Calu3 (cell line): ENCODE data around the gene KMT5C. TPM values are rescaled to one million over a fixed set of nuclear protein-coding genes. Genes with fewer than 3 reads are reported as not detected.

Source experiments
- Bru-seq: library from RNA; stranded (reverse); fragments of 400-500 nt; gene quantifications from one replicate; lab custom pipeline; 2021; lab: Mats Ljungman, UMichigan
- BruChase-seq, 2 experiments: library from RNA; stranded (reverse); fragments of 400-500 nt; gene quantifications; one replicate each; lab custom pipeline; 2021; lab: Mats Ljungman, UMichigan
- BruUV-seq: library from RNA; stranded (reverse); fragments of 400-500 nt; replicated peaks from 2 replicates; lab custom pipeline; 2021; lab: Mats Ljungman, UMichigan
- CTCF ChIA-PET: fragments of 300-600 bp; sonication (Branson Sonifier 250); formaldehyde crosslinking; loops from one replicate; lab custom pipeline; 2022; ENCODE audit warnings: antibody characterized with exemption; lab: Charles Lee
- DNase-seq: peaks from one replicate; pipeline ENCODE4 v3.0.0; 2022
- H3K27ac Mint-ChIP-seq: one replicate; pipeline ENCODE4 v1.8.0; 2022; ENCODE audit warnings: mixed read lengths; ENCODE audit not compliant: unreplicated experiment
- H3K27me3 Mint-ChIP-seq: one replicate; pipeline ENCODE4 v1.8.0; 2022; ENCODE audit warnings: mixed read lengths; ENCODE audit not compliant: unreplicated experiment
- H3K36me3 Mint-ChIP-seq: one replicate; pipeline ENCODE4 v1.8.0; 2022; ENCODE audit warnings: mild to moderate bottlenecking, moderate library complexity, mixed read lengths; ENCODE audit not compliant: insufficient read depth, unreplicated experiment
- H3K4me1 Mint-ChIP-seq: one replicate; pipeline ENCODE4 v1.8.0; 2022; ENCODE audit warnings: mild to moderate bottlenecking, low read depth, mixed read lengths; ENCODE audit not compliant: unreplicated experiment
- H3K4me3 Mint-ChIP-seq: one replicate; pipeline ENCODE4 v1.8.0; 2022; ENCODE audit warnings: mild to moderate bottlenecking, low read depth, moderate library complexity, mixed read lengths; ENCODE audit not compliant: unreplicated experiment
- H3K9me3 Mint-ChIP-seq: one replicate; pipeline ENCODE4 v1.8.0; 2022; ENCODE audit warnings: low read depth, mixed read lengths; ENCODE audit not compliant: unreplicated experiment
- CTCF ChIP-seq: fragments of 200-600 bp; IDR thresholded peaks from one replicate; pipeline ENCODE4 v1.8.0; 2022; ENCODE audit warnings: antibody characterized with exemption; ENCODE audit not compliant: unreplicated experiment
- intact Hi-C: fragments of 100-400 bp; cut with micrococcal nuclease; formaldehyde crosslinking; loops from one replicate; pipeline ENCODE4 v1.10.0; 2022; ENCODE audit not compliant: unreplicated experiment
- long read RNA-seq: library from polyadenylated mRNA; stranded (forward); transcript quantifications from one replicate; pipeline ENCODE4 v2.0.0, GENCODE V29; 2022
- total RNA-seq: library from RNA; stranded (reverse); gene quantifications from 2 replicates; pipeline ENCODE4 v1.2.3, GENCODE V29; 2022

The KMT5C gene
- total RNA-seq (16.1 and 23.5 TPM in 2 replicates), Bru-seq, nascent RNA (percentile 47 among the genes with signal in this experiment), BruChase-seq, experiment 1, labeled RNA remaining after a 6-hour chase (percentile 47 among the genes with signal in this experiment), BruChase-seq, experiment 2, labeled RNA remaining after a 2-hour chase (percentile 58 among the genes with signal in this experiment)
- long read RNA-seq, partial matches to known transcripts: 0 of 10 reads
- long read RNA-seq, other reads (novel, unspliced or antisense): 4 of 10 reads

GRCh38 chr19:55339105-55339888 is at the start of gene KMT5C:
TSS of gene KMT5C (plus strand) at chr19:55339876. CDS start at chr19:55341937, 2,061 bp downstream.
- DNase-seq: peak; percentile 100
- H3K27ac Mint-ChIP-seq: peak within 1 kb of the TSS; percentile 97
- no peaks in the 10 kb centered on the region for H3K27me3 Mint-ChIP-seq
- CTCF ChIA-PET: interaction anchor here (0.6 to 2.1 kb wide), 17 partner anchors 10 to 199 kb away, joined by 3 to 35 read pairs (median 4); partner anchors contain the start of genes DNAAF3, HSPBP1, PPP6R1 and TMEM238
- no peak for TF ChIP-seq CTCF
- no TSS peak for BruUV-seq
- H3K9me3 Mint-ChIP-seq: no peaks in the 10 kb centered on the region
- peak within 1 kb of the TSS; percentile 91 for H3K4me3 Mint-ChIP-seq
- intact Hi-C loops: loop anchor here (5.0 kb wide), 1 partner anchor 43 kb away; the partner anchor contains the start of gene TMEM238
- H3K36me3 Mint-ChIP-seq: peaks cover 52% of the 10 kb centered on the region
- H3K4me1 Mint-ChIP-seq: peaks cover 20% of the 10 kb centered on the region

DNA sequence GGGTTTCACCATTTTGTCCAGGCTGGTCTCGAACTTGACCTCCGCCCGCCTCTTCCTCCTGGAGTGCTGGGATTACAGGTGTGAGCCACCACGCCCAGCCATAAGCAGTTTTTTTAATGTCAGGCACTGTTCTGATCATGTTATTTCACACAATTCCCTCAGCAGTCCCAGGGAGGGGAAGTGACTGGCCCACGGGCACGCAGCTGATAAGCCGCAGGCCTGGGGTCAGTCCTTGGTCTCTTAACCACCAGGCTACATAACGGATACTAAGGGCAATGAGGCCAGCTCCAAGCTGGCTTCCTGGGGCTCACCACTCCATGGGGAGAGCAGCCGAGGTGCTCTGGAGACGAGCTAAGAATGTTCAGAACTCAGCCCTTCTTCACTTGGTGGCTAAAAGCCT is 42.4 kb upstream of the KMT5C start:
- no peak for DNase-seq
- CTCF ChIA-PET: interaction anchor here (0.5 kb wide), 1 partner anchor 163 kb away, joined by 4 read pairs; no protein-coding TSS in a partner anchor
- H3K9me3 Mint-ChIP-seq: no peaks in the 10 kb centered on the region
- no peak overlapping the region for H3K27ac Mint-ChIP-seq
- H3K4me3 Mint-ChIP-seq: no peak overlapping the region
- no peak for TF ChIP-seq CTCF
- peaks cover 11% of the 10 kb centered on the region for H3K36me3 Mint-ChIP-seq
- intact Hi-C loops: loop anchor here (10.0 kb wide), 1 partner anchor 208 kb away; no protein-coding TSS in a partner anchor
- no TSS peak for BruUV-seq
- peaks cover 33% of the 10 kb centered on the region for H3K27me3 Mint-ChIP-seq
- H3K4me1 Mint-ChIP-seq: peaks cover 10% of the 10 kb centered on the region

GRCh38 chr19:55299991-55300390 is 39.7 kb upstream of the KMT5C start:
- H3K36me3 Mint-ChIP-seq: peaks cover 11% of the 10 kb centered on the region
- no peak for DNase-seq
- H3K4me1 Mint-ChIP-seq: peaks cover 10% of the 10 kb centered on the region
- no peaks in the 10 kb centered on the region for H3K9me3 Mint-ChIP-seq
- H3K4me3 Mint-ChIP-seq: no peak overlapping the region
- CTCF ChIA-PET: no interaction called here
- H3K27ac Mint-ChIP-seq: no peak overlapping the region
- intact Hi-C loops: loop anchor here (5.0 to 10.0 kb wide), 2 partner anchors 82 to 205 kb away; partner anchors contain the start of gene TMEM238
- BruUV-seq: no TSS peak
- TF ChIP-seq CTCF: no peak
- H3K27me3 Mint-ChIP-seq: peaks cover 33% of the 10 kb centered on the region

GRCh38 chr19:55300886-55301458 is 38.7 kb upstream of the KMT5C start:
- Mint-ChIP-seq H3K27me3 (peaks cover 33% of the 10 kb centered on the region), H3K36me3 (peaks cover 11% of the 10 kb centered on the region), H3K9me3 (no peaks in the 10 kb centered on the region), H3K4me3 (peak overlapping the region; percentile 75), H3K27ac (no peak overlapping the region), H3K4me1 (peaks cover 10% of the 10 kb centered on the region)
- CTCF ChIA-PET: interaction anchor here (0.5 to 3.1 kb wide), 11 partner anchors 13 to 299 kb away, joined by 3 to 35 read pairs (median 4); partner anchors contain the start of genes KMT5C, TMEM238 and ZNF524
- BruUV-seq: no TSS peak
- no peak for DNase-seq
- intact Hi-C loops: loop anchor here (5.0 kb wide), 1 partner anchor 81 kb away; the partner anchor contains the start of gene TMEM238
- no peak for TF ChIP-seq CTCF
